ENCODE data around the gene PRICKLE3. TPM values are rescaled to one million over a fixed set of nuclear protein-coding genes. Genes with fewer than 3 reads are reported as not detected.
"Not testable (repeated sequence)": the region's sequence is repeated elsewhere in the genome, so short reads cannot be mapped to it uniquely, and the experiment has no call there.

PRICKLE3 gene
- total RNA-seq, 1 donor from 2014 or later = 11.3 TPM

DNA sequence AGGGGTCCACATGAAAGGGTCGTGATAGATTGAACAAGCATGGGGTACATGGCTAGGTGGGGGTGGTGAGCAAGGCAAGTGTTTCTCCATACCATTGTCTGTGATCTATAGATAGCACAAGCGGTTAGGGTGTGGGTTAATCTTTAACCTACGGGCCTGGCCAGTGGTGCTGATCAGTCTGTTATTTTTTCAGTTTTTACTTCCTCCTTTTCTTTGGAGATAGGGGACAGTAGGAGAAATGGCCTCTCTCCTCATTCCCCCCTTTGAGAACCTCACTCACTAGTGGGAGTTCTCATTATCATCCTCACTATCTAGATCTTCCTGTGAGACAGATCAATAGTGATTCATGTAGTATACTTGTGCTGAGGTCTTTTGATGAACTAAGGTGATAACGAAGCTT, 46.5 kb downstream of the PRICKLE3 start:
- Mint-ChIP-seq H3K27me3 (ENCODE audit: unreplicated experiment) (peaks cover 2% of the 10 kb centered on the region), H3K9me3 (ENCODE audit: unreplicated experiment) (peaks cover 6% of the 10 kb centered on the region), H3K4me1 (ENCODE audit: unreplicated experiment) (peaks cover 4% of the 10 kb centered on the region), H3K36me3 (ENCODE audit: low read depth, unreplicated experiment) (peaks cover 18% of the 10 kb centered on the region), H3K4me3 (ENCODE audit: unreplicated experiment) (no peak overlapping the region), H3K27ac (ENCODE audit: unreplicated experiment) (peak overlapping the region; percentile 30)
- DNase-seq (ENCODE audit: low spot score) = no peak
- TF ChIP-seq, protein P1, sequence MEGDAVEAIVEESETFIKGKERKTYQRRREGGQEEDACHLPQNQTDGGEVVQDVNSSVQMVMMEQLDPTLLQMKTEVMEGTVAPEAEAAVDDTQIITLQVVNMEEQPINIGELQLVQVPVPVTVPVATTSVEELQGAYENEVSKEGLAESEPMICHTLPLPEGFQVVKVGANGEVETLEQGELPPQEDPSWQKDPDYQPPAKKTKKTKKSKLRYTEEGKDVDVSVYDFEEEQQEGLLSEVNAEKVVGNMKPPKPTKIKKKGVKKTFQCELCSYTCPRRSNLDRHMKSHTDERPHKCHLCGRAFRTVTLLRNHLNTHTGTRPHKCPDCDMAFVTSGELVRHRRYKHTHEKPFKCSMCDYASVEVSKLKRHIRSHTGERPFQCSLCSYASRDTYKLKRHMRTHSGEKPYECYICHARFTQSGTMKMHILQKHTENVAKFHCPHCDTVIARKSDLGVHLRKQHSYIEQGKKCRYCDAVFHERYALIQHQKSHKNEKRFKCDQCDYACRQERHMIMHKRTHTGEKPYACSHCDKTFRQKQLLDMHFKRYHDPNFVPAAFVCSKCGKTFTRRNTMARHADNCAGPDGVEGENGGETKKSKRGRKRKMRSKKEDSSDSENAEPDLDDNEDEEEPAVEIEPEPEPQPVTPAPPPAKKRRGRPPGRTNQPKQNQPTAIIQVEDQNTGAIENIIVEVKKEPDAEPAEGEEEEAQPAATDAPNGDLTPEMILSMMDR (IDR thresholded peaks at IDR 0.05; ENCODE audit: unreplicated experiment) = no peak

DNA sequence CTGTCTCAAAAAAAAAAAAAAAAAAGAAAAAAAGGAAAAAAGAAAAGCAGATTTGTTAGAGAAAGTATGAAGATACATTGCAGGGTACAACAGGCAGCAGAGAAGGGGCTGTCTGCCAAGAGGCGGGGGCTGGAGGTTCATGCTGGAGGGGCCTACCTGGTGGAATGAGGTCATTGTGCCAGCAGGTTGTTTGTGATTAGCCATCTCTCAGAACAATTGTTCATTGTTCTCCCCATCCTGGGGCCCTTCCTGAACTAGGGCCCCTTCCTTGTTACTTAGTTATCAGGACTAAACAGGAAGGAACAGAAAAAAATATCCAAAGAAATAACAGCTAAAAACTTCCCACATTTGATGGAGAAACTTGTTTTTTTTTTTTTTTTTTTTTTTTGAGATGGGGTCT, 48.7 kb downstream of the PRICKLE3 start:
- H3K4me1 Mint-ChIP-seq (ENCODE audit: unreplicated experiment) = peaks cover 4% of the 10 kb centered on the region
- H3K36me3 Mint-ChIP-seq (ENCODE audit: low read depth, unreplicated experiment) = peaks cover 18% of the 10 kb centered on the region
- peak; percentile 23 for DNase-seq (ENCODE audit: low spot score)
- H3K9me3 Mint-ChIP-seq (ENCODE audit: unreplicated experiment) = peaks cover 6% of the 10 kb centered on the region
- H3K27ac Mint-ChIP-seq (ENCODE audit: unreplicated experiment) = peak overlapping the region; percentile 94
- peaks cover 2% of the 10 kb centered on the region for H3K27me3 Mint-ChIP-seq (ENCODE audit: unreplicated experiment)
- TF ChIP-seq, protein P1 (IDR thresholded peaks at IDR 0.05; ENCODE audit: unreplicated experiment) = no peak
- no peak overlapping the region for H3K4me3 Mint-ChIP-seq (ENCODE audit: unreplicated experiment)

DNA sequence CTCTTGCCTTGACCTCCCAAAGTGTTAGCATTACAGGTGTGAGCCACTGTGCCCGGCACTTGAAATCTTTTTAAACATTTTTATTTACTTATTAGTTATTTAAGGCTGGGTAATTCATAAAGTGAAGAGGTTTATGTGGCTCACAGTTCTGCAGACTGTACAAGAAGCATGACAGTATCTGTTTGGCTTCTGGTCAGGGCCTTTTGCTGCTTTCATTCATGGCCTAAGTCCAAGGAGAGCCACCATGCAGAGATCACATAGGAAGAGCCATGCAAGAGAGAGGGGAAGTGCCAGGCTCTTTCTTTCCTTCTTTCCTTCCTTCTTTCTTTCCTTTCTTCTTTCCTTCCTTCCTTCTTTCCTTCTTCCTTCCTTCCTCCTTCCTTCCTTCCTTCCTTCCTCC, 52.4 kb downstream of the PRICKLE3 start:
- peaks cover 5% of the 10 kb centered on the region for H3K36me3 Mint-ChIP-seq (ENCODE audit: low read depth, unreplicated experiment)
- TF ChIP-seq, protein P1 (IDR thresholded peaks at IDR 0.05; ENCODE audit: unreplicated experiment) = no peak
- no peak for DNase-seq (ENCODE audit: low spot score)
- no peak overlapping the region for H3K4me3 Mint-ChIP-seq (ENCODE audit: unreplicated experiment)
- peaks cover 3% of the 10 kb centered on the region for H3K9me3 Mint-ChIP-seq (ENCODE audit: unreplicated experiment)
- no peak overlapping the region for H3K27ac Mint-ChIP-seq (ENCODE audit: unreplicated experiment)
- peaks cover 2% of the 10 kb centered on the region for H3K27me3 Mint-ChIP-seq (ENCODE audit: unreplicated experiment)
- peaks cover 4% of the 10 kb centered on the region for H3K4me1 Mint-ChIP-seq (ENCODE audit: unreplicated experiment)

DNA sequence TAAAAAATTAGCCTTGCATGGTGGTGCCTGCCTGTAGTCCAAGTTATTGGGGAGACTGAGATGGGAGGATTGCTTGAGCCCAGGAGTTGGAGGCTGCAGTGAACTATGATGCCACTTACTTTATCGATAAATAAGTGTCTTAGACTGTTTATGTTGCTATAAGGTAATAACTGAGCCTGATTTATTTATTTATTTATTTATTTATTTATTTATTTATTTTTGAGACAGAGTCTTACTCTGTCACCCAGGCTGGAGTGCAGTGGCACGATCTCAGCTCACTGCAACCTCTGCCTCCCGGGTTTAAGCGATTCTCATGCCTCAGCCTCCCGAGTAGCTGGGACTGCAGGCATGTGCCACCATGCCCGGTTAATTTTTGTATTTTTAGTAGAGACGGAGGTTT, 53.9 kb downstream of the PRICKLE3 start:
- not testable (repeated sequence) for H3K4me3 Mint-ChIP-seq (ENCODE audit: unreplicated experiment); H3K4me1 Mint-ChIP-seq (ENCODE audit: unreplicated experiment); H3K27ac Mint-ChIP-seq (ENCODE audit: unreplicated experiment); DNase-seq (ENCODE audit: low spot score); H3K36me3 Mint-ChIP-seq (ENCODE audit: low read depth, unreplicated experiment); H3K27me3 Mint-ChIP-seq (ENCODE audit: unreplicated experiment); H3K9me3 Mint-ChIP-seq (ENCODE audit: unreplicated experiment)

DNA sequence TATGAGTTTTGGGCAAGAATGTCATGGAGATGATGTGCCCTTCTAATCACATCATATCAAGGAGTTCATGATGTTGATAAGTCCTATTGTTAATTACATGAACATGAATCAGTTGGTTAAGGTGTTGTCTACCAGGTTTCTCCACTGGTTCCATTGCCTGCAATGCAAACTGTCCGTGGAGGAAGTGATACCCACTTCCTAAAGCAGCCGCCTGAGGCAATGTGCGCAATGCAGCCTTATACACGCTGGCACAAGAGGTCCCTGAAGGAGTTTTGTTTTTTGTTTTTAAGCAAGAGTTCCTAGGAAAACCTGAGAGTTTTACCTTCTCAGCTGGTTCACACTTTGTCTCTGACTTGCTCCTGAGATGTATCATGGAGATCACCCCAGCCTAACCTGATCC, 56.7 kb downstream of the PRICKLE3 start:
- Mint-ChIP-seq H3K4me1 (ENCODE audit: unreplicated experiment) (no peaks in the 10 kb centered on the region), H3K4me3 (ENCODE audit: unreplicated experiment) (no peak overlapping the region), H3K27me3 (ENCODE audit: unreplicated experiment) (no peaks in the 10 kb centered on the region), H3K36me3 (ENCODE audit: low read depth, unreplicated experiment) (no peaks in the 10 kb centered on the region), H3K9me3 (ENCODE audit: unreplicated experiment) (no peaks in the 10 kb centered on the region), H3K27ac (ENCODE audit: unreplicated experiment) (no peak overlapping the region)
- TF ChIP-seq, protein P1 (IDR thresholded peaks at IDR 0.05; ENCODE audit: unreplicated experiment) = no peak
- no peak for DNase-seq (ENCODE audit: low spot score)

DNA sequence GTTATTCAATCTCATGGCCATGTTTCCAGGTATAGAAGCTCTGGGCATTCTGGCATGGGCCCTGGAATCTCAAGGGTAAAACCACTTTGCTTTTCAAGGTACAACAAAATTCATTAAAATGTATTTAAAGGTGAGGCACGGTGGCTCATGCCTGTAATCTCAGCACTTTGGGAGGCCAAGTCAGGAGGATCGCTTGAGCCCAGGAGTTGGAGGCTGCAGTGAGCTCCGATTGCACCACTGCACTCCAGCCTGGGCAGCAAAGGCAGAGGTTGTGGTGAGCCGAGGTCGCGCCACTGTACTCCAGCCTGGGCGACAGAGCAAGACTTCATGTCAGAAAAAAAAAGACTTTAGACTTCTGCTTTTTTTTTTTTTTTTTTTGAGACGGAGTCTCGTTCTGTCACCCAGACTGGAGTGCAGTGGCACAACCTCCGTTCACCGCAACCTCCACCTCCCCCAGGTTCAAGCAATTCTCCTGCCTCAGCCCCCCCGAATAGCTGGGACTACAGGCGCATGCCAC, 58.4 kb downstream of the PRICKLE3 start:
- DNase-seq (ENCODE audit: low spot score); H3K4me1 Mint-ChIP-seq (ENCODE audit: unreplicated experiment); H3K36me3 Mint-ChIP-seq (ENCODE audit: low read depth, unreplicated experiment); H3K27ac Mint-ChIP-seq (ENCODE audit: unreplicated experiment); H3K27me3 Mint-ChIP-seq (ENCODE audit: unreplicated experiment); H3K9me3 Mint-ChIP-seq (ENCODE audit: unreplicated experiment); H3K4me3 Mint-ChIP-seq (ENCODE audit: unreplicated experiment): not testable (repeated sequence)

Other genes with a start within 250 kb of the PRICKLE3 start
- 48.8 TPM for gene OTUD5, start 228.8 kb downstream of the PRICKLE3 start, total RNA-seq (ENCODE audit: unreplicated experiment)
- gene KCND1, start 214.5 kb downstream of the PRICKLE3 start, total RNA-seq (ENCODE audit: unreplicated experiment) = 6.0 TPM
- 63.6 TPM for gene GRIPAP1, start 184.1 kb downstream of the PRICKLE3 start, total RNA-seq (ENCODE audit: unreplicated experiment)
- 31.0 TPM for gene TFE3, start 143.0 kb downstream of the PRICKLE3 start, total RNA-seq (ENCODE audit: unreplicated experiment)
- 22.5 TPM for gene CCDC120, start 127.4 kb downstream of the PRICKLE3 start, total RNA-seq (ENCODE audit: unreplicated experiment)
- 22.3 TPM for gene PRAF2, start 112.4 kb downstream of the PRICKLE3 start, total RNA-seq (ENCODE audit: unreplicated experiment)
- 46.4 TPM for gene WDR45, start 106.5 kb downstream of the PRICKLE3 start, total RNA-seq (ENCODE audit: unreplicated experiment)
- gene GPKOW, start 62.6 kb downstream of the PRICKLE3 start, total RNA-seq (ENCODE audit: unreplicated experiment) = 28.8 TPM
- gene MAGIX, start 23.6 kb downstream of the PRICKLE3 start, total RNA-seq (ENCODE audit: unreplicated experiment) = 1.2 TPM
- gene PLP2, start 14.5 kb downstream of the PRICKLE3 start, total RNA-seq (ENCODE audit: unreplicated experiment) = 1.9 TPM
- gene SYP, start 13.8 kb upstream of the PRICKLE3 start, total RNA-seq (ENCODE audit: unreplicated experiment) = 1.8 TPM
- 0.59 TPM for gene CACNA1F, start 47.0 kb upstream of the PRICKLE3 start, total RNA-seq (ENCODE audit: unreplicated experiment)
- gene CCDC22, start 49.1 kb upstream of the PRICKLE3 start, total RNA-seq (ENCODE audit: unreplicated experiment) = 24.2 TPM
- 0.26 TPM for gene FOXP3, start 78.3 kb upstream of the PRICKLE3 start, total RNA-seq (ENCODE audit: unreplicated experiment)
- gene PPP1R3F, start 83.4 kb upstream of the PRICKLE3 start, total RNA-seq (ENCODE audit: unreplicated experiment) = 6.0 TPM
- gene GAGE10, start 117.3 kb upstream of the PRICKLE3 start, total RNA-seq (ENCODE audit: unreplicated experiment) = not detected
- not detected for gene GAGE12J, start 135.7 kb upstream of the PRICKLE3 start, total RNA-seq (ENCODE audit: unreplicated experiment)
- gene GAGE13, start 145.2 kb upstream of the PRICKLE3 start, total RNA-seq (ENCODE audit: unreplicated experiment) = not detected

All from endothelial cell (in vitro differentiated cells).